Esophagus muscularis mucosa (tissue), 4 donors: ENCODE measurements around the gene TMEM132A. TPM values are rescaled to one million over a fixed set of nuclear protein-coding genes. Genes with fewer than 3 reads are reported as not detected.

Experiments
- DNase-seq: peaks from one replicate; pipeline ENCODE4 v3.0.0-alpha.2; 2017; ENCODE audit errors: extremely low spot score
- H3K27ac ChIP-seq, 4 donors: fragments of 200-600 bp; sonication (generic); replicated peaks in 1 of 4; 1 replicate in 3 of 4; 2 replicates in 1 of 4; pipeline ENCODE4 v1.5.1; 2016 to 2019; ENCODE audit warnings: mild to moderate bottlenecking in 1 of 4
- H3K27me3 ChIP-seq, 4 donors: fragments of 200-600 bp; sonication (generic); one replicate each; pipeline versions ENCODE4 v1.5.1 to v1.6.0; 2016 to 2019
- H3K36me3 ChIP-seq, 4 donors: fragments of 200-600 bp; sonication (generic); one replicate each; pipeline ENCODE4 v1.5.1; 2016 to 2019
- H3K4me1 ChIP-seq, 4 donors: fragments of 200-600 bp; sonication (generic); one replicate each; pipeline ENCODE4 v1.5.1; 2016 to 2019
- H3K4me3 ChIP-seq, 4 donors: fragments of 200-600 bp; sonication (generic); 1 replicate in 2 of 4; 2 replicates in 2 of 4; pipeline ENCODE4 v1.5.1; 2016 to 2019; ENCODE audit warnings: mild to moderate bottlenecking in 4 of 4, moderate library complexity in 1 of 4
- H3K9me3 ChIP-seq, 4 donors: fragments of 200-600 bp; sonication (generic); 1 replicate in 3 of 4; 2 replicates in 1 of 4; pipeline ENCODE4 v1.5.1; 2016 to 2019
- EP300 ChIP-seq: sonication (generic); formaldehyde crosslinking; IDR thresholded peaks from one replicate; pipeline ENCODE4 v1.6.1; 2017; ENCODE audit warnings: antibody characterized with exemption
- POLR2A ChIP-seq: fragments of 450-650 bp; IDR thresholded peaks from one replicate; pipeline ENCODE4 v1.6.1; 2017; ENCODE audit warnings: antibody characterized with exemption, moderate library complexity, mild to moderate bottlenecking, low read depth
- POLR2AphosphoS5 ChIP-seq, 2 donors: sonication (generic); formaldehyde crosslinking; IDR thresholded peaks; one replicate each; pipeline ENCODE4 v1.6.1; 2017; ENCODE audit warnings: antibody characterized with exemption in 2 of 2
- WGBS: methylation state at CpG from one replicate; pipeline ENCODE4 v1.1.5; 2018; 5-methylcytosine and 5-hydroxymethylcytosine counted together
- intact Hi-C: fragments of 100-400 bp; cut with DNase I; formaldehyde crosslinking; loops from one replicate; pipeline ENCODE4 v1.15.1; 2023
- total RNA-seq, 4 donors: library from RNA; depleted of rRNA; stranded (reverse); fragments of >200 nt; gene quantifications; one replicate each; pipeline versions ENCODE4 v1.1.0 to v1.2.1, GENCODE V29; 2016
- TF ChIP-seq, protein P1 (sequence below), 3 experiments: fragments of 200-600 bp in 2 of 3; fragments of 450-650 bp in 1 of 3; sonication (generic) in 2 of 3; IDR thresholded peaks; one replicate each; pipeline ENCODE4 v1.5.1; 2017 to 2019; ENCODE audit warnings: antibody characterized with exemption in 3 of 3, mild to moderate bottlenecking in 2 of 3, moderate library complexity in 1 of 3

Gene TMEM132A
- total RNA-seq, 4 donors from 2014 or later, result 2.9 to 9.3 (median 6.8) TPM

GRCh38 chr11:60941371-60942119 lies 17.3 kb downstream of the TMEM132A start:
- Histone ChIP-seq H3K27ac (no peak overlapping the region), H3K36me3 (peaks cover 5 to 92% (median 70%) of the 10 kb centered on the region in 4 donors), H3K9me3 (no peaks in the 10 kb centered on the region), H3K4me1 (peaks cover 3 to 27% (median 10%) of the 10 kb centered on the region in 4 donors), H3K4me3 (no peak overlapping the region), H3K27me3 (no peaks in the 10 kb centered on the region)
- intact Hi-C loops, result no loop called here
- 94% methylated on average over 6 of the region's 6 CpGs for WGBS
- DNase-seq, result no peak
- TF ChIP-seq POLR2AphosphoS5 (IDR thresholded peaks at IDR 0.05) (no peak), EP300 (no peak), POLR2A (no peak)
- TF ChIP-seq, protein P1, sequence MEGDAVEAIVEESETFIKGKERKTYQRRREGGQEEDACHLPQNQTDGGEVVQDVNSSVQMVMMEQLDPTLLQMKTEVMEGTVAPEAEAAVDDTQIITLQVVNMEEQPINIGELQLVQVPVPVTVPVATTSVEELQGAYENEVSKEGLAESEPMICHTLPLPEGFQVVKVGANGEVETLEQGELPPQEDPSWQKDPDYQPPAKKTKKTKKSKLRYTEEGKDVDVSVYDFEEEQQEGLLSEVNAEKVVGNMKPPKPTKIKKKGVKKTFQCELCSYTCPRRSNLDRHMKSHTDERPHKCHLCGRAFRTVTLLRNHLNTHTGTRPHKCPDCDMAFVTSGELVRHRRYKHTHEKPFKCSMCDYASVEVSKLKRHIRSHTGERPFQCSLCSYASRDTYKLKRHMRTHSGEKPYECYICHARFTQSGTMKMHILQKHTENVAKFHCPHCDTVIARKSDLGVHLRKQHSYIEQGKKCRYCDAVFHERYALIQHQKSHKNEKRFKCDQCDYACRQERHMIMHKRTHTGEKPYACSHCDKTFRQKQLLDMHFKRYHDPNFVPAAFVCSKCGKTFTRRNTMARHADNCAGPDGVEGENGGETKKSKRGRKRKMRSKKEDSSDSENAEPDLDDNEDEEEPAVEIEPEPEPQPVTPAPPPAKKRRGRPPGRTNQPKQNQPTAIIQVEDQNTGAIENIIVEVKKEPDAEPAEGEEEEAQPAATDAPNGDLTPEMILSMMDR (IDR thresholded peaks at IDR 0.05), result no peak

- peaks cover 5 to 90% (median 73%) of the 10 kb centered on the region in 4 donors for H3K36me3 ChIP-seq
- no peak overlapping the region for H3K27ac ChIP-seq
- no peaks in the 10 kb centered on the region for H3K9me3 ChIP-seq
- no peaks in the 10 kb centered on the region for H3K27me3 ChIP-seq
- WGBS, result 97% methylated on average over 4 of the region's 4 CpGs
- H3K4me1 ChIP-seq, result peaks cover 0 to 29% (median 5%) of the 10 kb centered on the region in 4 donors
- no peak overlapping the region for H3K4me3 ChIP-seq
- intact Hi-C loops, result no loop called here
- no peak for DNase-seq
- TF ChIP-seq POLR2AphosphoS5 (IDR thresholded peaks at IDR 0.05) (no peak), EP300 (no peak), POLR2A (no peak)
- TF ChIP-seq, protein P1 (IDR thresholded peaks at IDR 0.05), result no peak
These were observed 18.0 kb downstream of the TMEM132A start for GRCh38 chr11:60942219-60942618.

GRCh38 chr11:60942970-60943565 lies 18.8 kb downstream of the TMEM132A start:
- H3K27ac ChIP-seq, result no peak overlapping the region
- H3K4me3 ChIP-seq, result no peak overlapping the region
- no peak for DNase-seq
- peaks cover 5 to 85% (median 71%) of the 10 kb centered on the region in 4 donors for H3K36me3 ChIP-seq
- H3K9me3 ChIP-seq, result no peaks in the 10 kb centered on the region
- TF ChIP-seq POLR2AphosphoS5 (IDR thresholded peaks at IDR 0.05) (no peak), EP300 (no peak), POLR2A (no peak)
- TF ChIP-seq, protein P1 (IDR thresholded peaks at IDR 0.05), result no peak
- no peaks in the 10 kb centered on the region for H3K27me3 ChIP-seq
- peaks cover 6 to 32% (median 7%) of the 10 kb centered on the region in 4 donors for H3K4me1 ChIP-seq
- intact Hi-C loops, result no loop called here
- 35% methylated on average over 2 of the region's 9 CpGs for WGBS

DNA sequence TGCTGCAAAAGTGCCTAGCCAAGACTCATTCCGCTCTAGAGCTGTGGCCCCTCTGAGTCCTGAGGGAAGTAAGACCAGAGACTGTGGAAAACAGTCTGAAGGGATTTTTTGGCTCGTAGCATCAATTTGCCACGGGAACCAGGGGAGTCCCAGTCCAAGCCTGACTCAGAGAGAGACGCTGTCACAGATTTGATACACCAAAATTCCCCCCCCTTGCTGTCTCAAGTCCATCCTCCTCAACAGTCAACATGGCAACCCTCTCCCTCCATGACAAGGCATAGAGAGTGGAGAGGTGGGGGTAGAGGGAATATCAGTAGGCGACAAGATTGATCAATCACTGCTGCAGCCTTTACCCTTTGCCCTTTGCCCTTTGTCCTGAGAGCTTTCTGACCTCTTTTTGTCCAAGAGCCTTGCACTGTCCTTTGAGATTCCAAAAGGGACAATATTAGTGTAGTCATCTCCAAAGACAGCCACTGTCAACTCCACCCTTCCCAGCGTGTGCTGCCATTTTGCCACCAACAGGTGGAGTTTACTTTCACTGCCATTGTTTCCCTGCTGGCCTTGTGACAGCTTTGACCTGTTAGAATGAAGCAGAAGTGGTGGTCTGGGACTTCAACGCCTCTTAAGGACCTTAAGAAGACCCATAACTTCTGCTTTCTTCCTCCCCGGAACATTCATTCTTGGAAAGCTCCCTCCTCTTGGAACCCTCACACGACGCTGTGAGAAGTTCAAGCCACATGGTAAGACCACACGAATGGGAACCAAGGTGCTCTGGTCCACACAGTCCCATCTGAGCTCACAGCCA lies 20.4 kb downstream of the TMEM132A start:
- Histone ChIP-seq H3K9me3 (no peaks in the 10 kb centered on the region), H3K27ac (no peak overlapping the region), H3K4me1 (peaks cover 11 to 46% (median 18%) of the 10 kb centered on the region in 4 donors), H3K36me3 (peaks cover 5 to 69% (median 59%) of the 10 kb centered on the region in 4 donors), H3K27me3 (no peaks in the 10 kb centered on the region), H3K4me3 (no peak overlapping the region)
- no peak for TF ChIP-seq POLR2AphosphoS5 (IDR thresholded peaks at IDR 0.05)
- TF ChIP-seq EP300, result no peak
- TF ChIP-seq, protein P1 (IDR thresholded peaks at IDR 0.05), result no peak
- TF ChIP-seq POLR2A, result no peak
- intact Hi-C loops, result no loop called here
- 82% methylated on average over 11 of the region's 11 CpGs for WGBS
- DNase-seq, result no peak
